ENCODE measurements around the gene ORM1. TPM values are rescaled to one million over a fixed set of nuclear protein-coding genes. Genes with fewer than 3 reads are reported as not detected.

Gene ORM1
- total RNA-seq, 1 donor: not detected

DNA sequence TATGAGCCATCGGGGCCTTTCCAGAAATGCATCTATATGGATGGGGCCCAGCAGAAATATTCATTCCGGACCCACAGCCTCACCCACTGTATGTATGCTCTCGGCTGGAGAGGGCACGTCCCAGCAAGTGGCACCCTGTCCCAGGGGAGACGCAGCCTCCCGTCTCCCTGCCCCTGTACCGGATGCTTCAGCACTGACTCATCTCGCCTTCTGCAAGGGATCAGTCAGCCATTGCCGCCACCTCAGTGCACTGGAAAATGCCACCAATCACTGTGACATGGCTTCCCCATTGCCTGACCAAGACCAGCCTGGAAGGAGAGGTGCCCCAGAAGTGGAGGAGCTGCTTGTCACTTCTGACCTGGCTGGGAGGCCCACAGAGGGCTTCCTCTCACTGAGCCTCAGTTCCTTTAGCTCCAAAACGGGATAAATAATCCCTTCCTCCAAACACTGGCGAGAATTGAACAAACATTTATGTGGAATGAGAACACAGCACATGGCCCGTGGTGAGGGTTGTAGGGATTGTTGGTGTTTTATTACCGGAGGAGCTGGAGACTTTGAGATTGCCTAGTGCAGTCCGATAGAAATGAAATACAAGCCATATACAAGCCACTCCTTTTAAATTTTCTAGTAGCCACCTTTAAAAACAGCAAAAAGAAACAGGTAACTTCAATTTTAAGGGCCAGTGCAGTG is 43.9 kb upstream of the ORM1 start:
- peak; percentile 76 for DNase-seq (ENCODE audit: low read depth)
- H3K4me3 ChIP-seq (ENCODE audit: low read depth, low read length): no peak overlapping the region
- TF ChIP-seq, protein P1, sequence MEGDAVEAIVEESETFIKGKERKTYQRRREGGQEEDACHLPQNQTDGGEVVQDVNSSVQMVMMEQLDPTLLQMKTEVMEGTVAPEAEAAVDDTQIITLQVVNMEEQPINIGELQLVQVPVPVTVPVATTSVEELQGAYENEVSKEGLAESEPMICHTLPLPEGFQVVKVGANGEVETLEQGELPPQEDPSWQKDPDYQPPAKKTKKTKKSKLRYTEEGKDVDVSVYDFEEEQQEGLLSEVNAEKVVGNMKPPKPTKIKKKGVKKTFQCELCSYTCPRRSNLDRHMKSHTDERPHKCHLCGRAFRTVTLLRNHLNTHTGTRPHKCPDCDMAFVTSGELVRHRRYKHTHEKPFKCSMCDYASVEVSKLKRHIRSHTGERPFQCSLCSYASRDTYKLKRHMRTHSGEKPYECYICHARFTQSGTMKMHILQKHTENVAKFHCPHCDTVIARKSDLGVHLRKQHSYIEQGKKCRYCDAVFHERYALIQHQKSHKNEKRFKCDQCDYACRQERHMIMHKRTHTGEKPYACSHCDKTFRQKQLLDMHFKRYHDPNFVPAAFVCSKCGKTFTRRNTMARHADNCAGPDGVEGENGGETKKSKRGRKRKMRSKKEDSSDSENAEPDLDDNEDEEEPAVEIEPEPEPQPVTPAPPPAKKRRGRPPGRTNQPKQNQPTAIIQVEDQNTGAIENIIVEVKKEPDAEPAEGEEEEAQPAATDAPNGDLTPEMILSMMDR (IDR thresholded peaks at IDR 0.05; ENCODE audit: insufficient read depth, low read depth, low read length): no peak

DNA sequence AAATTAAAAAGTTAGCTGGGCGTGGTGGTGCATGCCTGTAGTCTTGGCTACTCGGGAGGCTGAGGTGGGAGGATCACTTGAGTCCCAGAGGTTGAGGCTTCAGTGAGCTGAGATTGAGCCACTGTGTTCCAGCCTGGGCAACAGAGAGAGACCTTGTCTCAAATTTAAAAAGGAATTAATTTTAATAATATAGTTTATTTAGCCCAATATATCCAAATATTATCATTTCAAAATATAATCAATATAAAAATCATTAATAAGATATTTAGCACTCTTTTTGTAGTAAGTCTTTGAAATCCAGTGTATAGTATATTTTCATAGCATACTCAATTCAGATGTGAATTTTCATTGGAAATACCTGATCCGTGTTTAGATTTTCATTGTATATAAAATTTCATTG is 43.2 kb upstream of the ORM1 start:
- no peak overlapping the region for H3K4me3 ChIP-seq (ENCODE audit: low read depth, low read length)
- DNase-seq (ENCODE audit: low read depth): no peak
- TF ChIP-seq, protein P1 (IDR thresholded peaks at IDR 0.05; ENCODE audit: insufficient read depth, low read depth, low read length): no peak

DNA sequence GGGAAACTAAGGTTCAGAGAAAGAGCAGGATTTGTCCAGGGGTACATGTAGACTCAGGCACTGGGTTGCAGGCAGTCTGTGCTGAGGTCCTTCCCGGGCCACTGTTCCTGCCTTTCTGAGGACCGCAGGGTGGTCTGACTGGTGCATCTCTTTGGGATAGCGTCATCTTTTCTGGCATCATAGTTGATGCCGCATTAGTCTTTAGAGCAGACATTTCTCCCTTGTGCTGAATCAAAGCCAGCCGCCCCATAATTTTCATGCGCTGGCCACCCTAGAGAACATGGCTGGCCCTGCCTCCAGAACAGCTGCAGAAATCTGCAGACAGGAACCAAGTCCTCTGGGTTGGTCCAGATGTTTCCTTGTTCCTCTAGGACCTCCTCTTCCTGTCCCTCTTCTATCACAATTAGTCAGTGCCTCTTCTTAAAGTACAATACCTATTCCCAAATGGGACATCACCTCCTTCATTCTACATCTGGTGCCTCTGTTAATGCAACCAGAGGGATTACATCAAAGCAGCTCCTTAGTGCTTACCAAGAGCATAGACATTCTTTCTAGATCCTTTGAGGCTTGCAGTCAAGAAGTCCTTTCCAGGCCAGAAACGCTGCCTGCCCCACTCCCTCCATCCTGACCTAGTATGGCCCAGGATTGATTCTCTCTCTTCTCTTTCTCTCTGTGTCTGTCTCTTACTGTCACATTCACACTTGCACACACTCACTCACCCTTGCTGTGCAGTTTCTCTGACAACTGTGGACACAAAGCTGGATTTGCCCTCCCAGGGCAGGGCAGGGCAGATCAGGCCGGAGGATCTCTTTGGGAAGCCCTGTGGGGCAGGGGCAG is 42.0 kb upstream of the ORM1 start:
- H3K4me3 ChIP-seq (ENCODE audit: low read depth, low read length): no peak overlapping the region
- TF ChIP-seq, protein P1 (IDR thresholded peaks at IDR 0.05; ENCODE audit: insufficient read depth, low read depth, low read length): no peak
- DNase-seq (ENCODE audit: low read depth): no peak

DNA sequence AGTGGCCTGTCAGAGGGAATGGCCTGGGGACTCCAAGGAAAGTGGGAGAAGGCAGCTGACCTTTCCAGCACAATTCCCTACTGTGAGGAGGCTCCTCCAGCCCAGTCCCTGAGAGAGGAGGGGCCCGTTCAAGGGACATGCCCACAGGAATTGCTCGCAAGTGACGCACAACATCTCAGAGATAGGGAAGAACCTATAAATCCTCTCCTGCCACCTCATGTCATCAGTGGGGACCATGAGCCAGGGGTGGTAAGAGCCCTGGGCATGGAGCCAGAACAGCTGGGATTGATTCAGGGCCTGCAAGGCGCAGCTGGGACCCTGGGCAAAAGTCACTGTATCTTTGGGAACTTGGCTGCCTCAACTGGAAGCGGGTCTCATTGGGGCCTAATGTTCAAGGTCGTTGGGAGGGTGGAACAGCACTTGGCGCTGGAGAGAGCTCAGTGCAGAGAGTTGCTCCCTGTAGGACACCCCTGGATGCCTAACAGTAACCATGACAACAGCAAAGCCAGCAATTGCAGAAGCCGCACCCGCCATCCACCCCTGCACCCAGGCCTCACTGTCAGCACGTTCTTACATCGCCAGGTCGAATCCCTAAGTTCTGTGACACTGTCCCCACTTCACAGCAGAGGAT is 41.3 kb upstream of the ORM1 start:
- TF ChIP-seq, protein P1 (IDR thresholded peaks at IDR 0.05; ENCODE audit: insufficient read depth, low read depth, low read length): no peak
- DNase-seq (ENCODE audit: low read depth): peak; percentile 89
- no peak overlapping the region for H3K4me3 ChIP-seq (ENCODE audit: low read depth, low read length)

DNA sequence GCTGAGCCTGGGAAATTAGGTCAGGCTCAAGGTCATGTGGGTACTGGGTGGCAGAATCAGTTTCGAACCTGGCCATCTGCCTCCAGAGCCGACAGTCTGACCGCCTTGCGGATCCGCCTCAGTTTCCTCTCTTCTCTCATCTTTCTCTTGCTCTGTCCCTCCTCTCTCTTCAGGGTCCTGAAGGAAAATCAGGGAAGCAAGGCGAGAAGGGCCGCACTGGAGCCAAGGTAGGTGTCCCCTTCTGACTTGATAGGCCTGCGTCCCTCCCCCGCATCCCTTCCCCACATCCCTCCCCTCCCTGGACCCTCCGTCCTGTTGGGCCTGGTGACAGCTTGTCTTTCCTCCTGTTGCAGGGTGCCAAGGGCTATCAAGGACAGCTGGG is 40.8 kb upstream of the ORM1 start:
- H3K4me3 ChIP-seq (ENCODE audit: low read depth, low read length): no peak overlapping the region
- TF ChIP-seq, protein P1 (IDR thresholded peaks at IDR 0.05; ENCODE audit: insufficient read depth, low read depth, low read length): no peak
- no peak for DNase-seq (ENCODE audit: low read depth)

DNA sequence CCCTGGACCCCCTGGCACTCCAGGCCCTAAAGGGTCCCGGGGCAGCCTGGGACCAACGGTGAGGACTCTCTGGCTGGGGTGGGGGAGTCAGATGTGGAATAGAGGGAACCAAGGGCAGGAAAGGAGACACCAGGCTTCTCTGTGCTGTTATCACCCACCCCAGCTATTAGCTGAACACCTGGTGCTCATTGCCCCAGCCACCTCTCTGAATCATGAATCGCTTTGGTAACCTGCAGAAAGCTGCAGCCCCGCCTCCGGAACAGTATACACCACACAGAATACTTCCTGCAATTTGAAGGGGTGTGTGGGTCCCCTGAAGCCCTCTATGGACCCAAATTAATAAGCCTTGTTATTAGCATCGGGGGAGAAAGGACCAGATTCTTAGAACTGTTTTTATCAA is 40.4 kb upstream of the ORM1 start:
- TF ChIP-seq, protein P1 (IDR thresholded peaks at IDR 0.05; ENCODE audit: insufficient read depth, low read depth, low read length): no peak
- no peak overlapping the region for H3K4me3 ChIP-seq (ENCODE audit: low read depth, low read length)
- DNase-seq (ENCODE audit: low read depth): no peak
